Activated T-cell treated with anti-CD3 and anti-CD28 coated beads for 24 hours (primary cell): ENCODE data around the gene CCDC191.
A peak's percentile ranks its signal among the peaks of the same experiment; 100 is the strongest.

ENCODE experiments used
- DNase-seq: peaks from one replicate; pipeline ENCODE4 v3.0.0-alpha.2; 2020; ENCODE audit warnings: low read depth

CCDC191 gene, protein sequence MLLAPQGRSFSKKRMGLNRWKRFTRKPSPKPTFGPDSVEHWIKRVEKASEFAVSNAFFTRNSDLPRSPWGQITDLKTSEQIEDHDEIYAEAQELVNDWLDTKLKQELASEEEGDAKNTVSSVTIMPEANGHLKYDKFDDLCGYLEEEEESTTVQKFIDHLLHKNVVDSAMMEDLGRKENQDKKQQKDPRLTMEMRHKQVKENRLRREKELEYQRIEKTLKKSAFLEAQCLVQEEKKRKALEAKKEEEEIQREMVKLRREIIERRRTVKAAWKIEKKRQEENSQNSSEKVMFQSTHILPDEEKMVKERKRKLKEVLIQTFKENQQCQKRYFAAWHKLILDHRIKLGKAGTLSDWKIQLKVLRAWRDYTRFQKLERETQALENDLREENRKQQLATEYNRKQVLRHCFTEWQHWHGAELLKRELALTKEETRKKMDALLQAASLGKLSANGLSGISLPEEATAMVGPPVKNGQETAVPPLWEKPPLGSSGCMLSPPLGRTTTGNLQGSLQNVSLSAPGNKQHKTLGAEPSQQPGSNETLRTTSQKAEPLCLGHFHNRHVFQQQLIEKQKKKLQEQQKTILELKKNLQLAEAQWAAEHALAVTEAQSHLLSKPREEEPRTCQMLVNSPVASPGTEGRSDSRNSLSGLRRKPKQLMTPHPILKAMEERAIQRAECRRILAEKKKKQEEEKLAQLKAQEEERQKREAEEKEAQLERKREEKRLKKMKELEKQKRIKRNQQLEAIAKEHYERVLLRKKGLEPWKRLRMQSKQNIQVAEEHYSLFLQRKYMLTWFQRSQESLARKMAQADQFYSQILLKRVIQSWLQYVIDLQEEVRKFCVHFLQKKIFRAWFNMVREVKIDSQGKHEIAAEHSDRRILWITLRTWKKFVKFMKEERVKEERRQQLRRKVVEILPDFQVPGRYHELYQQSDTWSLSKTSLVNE

DNA sequence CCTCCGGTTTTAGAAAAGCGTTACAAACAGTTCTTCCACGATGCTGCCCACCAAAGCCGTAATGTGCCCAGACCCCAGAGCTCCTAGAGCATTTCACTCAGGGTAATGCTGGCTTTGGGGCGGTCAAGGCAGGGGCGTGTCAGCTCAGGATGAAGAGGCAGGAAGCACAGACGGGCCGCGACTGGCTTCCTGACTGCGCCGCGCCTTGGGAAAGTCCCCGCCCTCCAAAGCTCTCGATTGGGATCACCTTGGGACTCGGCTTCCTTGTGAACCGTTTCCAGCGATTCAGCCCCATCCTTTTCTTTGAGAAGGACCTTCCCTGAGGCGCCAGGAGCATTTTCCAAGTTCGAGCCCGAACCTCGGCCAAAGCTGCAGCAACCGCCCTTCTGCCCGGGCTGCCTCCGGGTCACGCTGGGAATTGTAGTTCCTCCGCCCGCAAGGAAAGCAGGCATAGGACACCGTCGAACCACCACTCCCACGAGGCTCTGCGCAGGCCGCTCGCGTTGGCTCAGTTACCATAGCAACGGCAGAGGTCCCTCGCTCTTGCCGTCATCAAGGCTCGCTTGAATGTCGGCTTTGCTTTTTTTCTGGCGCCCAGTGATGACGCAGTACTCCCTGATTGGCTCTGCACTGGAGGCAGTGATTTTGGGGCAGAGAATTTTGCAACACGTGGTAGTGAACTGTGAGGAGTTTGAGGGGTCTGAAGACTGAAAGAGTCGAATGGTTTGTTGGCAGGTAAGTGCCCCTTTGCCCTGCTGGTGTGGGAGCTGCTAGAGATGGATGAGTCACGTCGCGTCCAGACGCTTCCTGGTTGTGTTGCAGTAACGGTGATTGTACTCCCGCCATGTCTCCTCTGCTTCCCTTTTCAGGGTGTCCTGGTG, at the start of gene CCDC191, which contains the start of gene QTRT2:
CCDC191 (minus strand) TSS at position 397 of the 881 bp plus-strand sequence; CDS start at position 337, 60 bp downstream.
QTRT2 (plus strand) TSS at position 608 of the 881 bp plus-strand sequence. CDS start 8,521 bp downstream, outside the sequence.
- DNase-seq = peak; percentile 98

DNA sequence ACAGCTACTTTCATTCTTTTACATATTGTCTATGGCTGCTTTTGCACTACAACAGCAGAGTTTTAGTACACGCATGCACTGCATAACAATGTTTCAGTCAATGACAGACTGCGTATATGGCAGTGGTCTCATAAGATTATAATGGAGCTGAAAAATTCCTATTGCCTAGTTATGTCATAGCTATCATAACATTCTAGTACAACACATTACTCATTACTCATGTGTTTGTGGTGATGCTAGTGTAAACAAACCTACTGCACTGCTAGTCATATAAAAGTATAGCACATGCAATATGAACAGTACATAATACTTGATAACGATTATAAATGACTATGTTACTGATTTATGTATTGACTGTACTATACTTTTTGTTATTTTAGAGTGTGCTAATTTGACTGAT, 48.1 kb upstream of the CCDC191 start:
- DNase-seq = no peak

DNA sequence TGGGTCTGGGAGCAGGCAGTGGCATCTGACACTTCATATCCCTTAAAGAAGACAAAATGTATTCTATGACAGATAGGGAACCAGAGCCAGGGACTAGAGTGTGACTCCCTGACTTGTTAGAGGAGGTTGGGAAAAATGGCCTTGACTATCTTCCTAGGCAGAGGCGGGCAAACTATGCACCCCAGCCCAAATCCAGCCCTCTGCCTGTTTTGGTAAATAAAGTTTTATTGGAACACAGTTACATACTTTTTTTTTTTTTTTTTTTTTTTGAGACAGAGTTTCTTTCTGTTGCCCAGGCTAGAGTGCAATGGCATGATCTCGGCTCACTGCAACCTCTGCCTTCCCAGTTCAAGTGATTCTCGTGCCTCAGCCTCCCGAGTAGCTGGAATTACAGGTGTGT, 47.5 kb upstream of the CCDC191 start:
- no peak for DNase-seq

DNA sequence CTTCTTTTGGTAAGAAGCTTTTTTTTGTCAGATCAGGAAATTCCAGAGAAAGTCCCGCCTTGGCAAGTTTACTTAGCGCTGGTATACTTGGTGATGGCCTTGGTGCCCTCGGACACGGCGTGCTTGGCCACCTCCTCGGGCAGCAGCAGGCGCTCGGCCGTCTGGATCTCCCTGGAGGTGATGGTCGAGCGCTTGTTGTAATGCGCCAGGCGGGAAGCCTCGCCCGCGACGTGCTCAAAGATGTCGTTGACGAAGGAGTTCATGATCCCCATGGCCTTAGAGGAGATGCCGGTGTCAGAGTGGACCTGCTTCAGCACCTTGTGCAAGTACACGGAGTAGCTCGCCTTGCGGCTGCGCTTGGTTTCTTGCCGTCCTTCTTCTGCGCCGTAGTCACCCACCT, 46.9 kb upstream of the CCDC191 start:
- no peak for DNase-seq

DNA sequence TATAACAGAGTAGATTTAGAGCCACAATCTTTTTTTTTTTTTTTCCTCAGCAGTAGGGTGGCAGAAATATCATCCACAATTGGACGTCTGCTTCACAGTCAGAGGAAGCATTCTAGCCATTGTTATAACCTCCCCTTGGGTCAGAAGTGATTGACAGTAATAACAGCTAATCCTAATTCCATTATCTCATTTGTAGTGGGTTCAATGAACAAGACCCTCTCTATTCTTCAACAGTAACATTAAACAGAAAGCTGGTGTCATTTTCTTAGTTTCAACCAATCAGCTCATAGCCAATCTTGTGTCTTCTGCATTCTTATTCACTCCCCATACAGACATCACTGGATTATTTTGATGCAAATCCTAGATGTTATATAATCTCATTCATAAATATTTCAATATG, 44.8 kb upstream of the CCDC191 start:
- no peak for DNase-seq

DNA sequence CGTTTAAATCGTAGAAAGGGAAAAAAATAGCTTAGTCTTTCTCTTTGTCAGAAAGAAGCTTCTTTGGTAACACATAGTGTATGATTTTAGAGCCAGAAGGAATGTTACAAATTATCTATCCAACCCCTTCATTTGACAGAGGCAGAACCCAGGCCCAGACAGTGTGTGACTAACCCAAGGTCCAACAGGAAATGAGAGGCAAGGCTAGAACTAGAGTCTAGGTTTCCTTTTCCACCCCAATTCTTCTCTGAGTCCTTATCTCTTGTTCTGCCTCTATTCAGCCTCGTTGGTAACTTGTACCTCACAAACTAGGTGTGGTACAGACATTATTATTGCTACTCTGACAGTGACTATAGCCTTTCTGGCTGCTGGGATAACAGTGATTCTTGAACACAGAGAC, 39.5 kb upstream of the CCDC191 start:
- no peak for DNase-seq

DNA sequence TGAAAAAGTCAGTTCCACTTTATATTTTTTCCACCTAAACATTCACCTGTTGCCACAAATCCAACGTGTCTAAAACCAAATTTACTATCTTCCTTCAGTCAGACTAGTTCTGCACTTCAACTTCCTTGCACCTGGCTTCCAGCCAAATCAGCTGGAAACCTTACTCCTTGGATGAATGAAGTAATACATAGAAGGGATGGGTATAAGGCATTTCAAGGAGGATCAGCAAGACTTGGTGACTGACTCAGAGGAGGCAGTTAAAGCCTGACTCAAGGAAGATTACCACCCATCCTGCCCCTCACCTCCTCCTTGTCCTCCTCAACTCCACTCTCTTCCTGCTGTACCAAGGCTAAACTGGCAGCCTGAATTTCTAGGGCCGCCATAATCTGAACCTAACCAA, 37.3 kb upstream of the CCDC191 start:
- no peak for DNase-seq

DNA sequence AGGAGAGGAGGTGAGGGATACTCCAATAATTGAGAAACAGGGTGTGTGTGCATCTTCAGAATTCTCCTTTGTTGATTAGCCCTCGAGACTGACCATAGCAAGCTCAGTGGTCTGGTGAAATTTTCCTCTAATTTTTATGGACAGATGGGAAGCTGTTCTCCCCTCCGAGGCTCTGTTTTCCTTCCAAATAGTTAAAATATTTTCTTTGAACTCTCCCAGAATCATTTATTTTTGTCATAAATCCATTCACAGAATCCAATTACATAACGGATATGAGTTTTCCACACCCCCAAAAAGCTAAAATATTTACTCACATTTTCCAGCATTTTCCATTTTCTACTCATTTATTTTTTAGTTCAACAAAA, 36.7 kb upstream of the CCDC191 start:
- no peak for DNase-seq

DNA sequence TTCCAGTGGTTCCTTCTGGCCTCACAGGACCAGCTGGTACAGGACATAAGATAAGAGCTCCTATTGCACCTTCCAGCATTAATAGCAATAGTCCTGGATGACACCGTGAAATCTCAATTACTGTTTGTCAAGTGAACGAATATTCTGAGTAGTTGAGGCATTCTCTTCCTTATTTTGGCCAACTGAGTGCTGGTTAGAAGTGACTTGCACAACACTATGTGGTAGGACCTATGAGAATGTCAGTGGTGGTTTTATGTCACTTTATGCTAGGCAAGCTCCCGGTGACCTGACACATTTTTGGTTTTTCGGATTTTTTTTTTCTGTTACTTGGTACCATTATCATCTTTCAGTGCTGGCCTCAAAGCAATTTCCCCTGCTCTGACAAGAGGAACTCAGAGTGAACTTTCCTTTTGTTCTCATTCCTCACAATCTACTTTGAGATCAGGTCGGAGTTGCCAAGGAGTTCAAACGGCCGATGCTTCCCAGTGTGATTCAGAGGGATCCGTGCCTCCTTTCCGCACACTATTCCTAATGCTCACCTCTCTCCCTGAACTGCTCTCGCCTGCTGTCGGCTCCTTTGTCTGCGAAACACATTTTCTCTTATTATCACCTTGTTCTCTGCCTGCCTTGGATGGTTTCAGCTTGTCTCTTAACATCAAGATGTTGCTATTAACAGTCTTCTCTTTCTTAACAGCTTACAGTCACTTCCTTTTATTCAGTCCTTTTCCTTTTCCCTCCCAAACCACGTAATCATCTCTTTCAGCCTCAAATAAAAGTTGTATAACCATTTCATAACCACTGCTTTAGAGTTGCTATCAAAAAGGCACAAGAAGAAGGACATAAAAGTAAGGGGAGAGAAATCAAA, 36.1 kb upstream of the CCDC191 start:
- no peak for DNase-seq

DNA sequence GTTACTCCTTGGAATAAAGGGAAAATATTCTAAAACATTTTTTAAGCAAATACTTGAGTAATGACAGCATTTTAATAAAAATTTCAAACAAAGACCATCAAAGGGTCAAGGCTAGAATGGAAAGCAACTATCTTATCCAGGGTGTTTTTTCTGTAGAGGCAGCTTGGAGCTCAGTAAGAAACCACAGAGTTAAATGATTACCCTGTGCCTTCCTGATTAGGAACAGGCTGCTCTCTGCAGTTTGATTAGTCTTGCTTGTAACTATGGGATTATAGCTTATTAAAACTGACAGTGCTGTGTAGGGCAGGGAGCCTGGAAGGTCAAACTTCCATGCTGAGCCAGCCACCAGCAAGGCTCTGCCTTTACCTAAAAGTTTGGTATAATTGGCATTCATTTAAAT, 33.3 kb upstream of the CCDC191 start:
- no peak for DNase-seq

DNA sequence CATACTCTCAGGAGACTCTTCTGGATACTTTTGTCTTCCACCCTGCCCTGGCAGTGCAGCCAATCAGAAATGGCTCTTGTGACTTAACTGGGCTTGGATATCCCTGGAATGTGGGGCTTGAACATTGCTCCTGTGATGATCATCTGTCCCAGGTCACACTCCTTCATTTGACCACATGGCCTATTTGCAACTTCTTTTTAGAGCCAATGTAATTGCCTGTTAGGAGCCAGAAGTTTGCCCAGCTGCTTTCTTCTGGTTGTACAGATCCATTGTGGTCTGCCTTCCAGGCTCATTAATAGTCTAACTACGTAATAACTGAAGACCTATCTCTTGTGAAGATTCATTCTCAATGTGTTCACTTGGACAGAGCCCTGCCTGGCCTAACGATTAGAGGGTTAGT, 30.0 kb upstream of the CCDC191 start:
- no peak for DNase-seq

DNA sequence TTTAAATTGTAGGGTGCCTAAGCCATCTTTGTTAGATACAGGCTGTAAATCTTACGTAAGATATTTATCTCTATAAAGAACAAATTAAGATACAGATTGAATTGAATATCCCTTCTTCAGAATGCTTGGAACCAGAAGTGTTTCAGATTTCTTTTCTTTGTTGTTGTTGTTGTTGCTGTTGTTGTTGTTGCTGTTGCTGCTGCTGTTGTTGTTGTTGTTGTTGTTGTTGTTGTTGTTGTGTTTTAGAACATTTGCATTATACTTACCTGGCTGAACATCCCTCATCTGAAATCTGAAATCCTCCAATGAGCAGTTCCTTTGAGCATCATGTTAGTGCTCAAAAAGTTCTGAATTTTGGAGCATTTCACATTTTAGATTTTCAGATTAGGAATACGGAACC, 26.8 kb upstream of the CCDC191 start:
- no peak for DNase-seq

DNA sequence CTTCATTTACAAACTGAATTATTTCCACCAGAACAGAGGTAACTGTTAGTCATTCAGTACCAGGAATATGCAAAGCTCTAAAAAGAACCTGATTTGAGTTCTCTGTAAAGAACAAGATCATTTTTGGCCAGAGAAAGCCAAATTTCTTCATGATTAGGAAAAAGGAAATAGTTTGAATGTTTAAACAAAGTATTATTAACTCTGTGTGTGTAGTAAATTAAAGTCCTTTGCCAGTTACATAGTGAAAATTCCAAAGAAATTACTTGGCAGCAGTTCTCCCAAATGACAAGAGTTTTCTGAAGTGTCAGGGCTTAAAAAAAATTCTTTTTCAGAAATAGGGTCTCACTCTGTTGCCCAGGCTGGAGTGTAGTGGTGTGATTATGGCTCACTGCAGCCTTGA, 24.7 kb upstream of the CCDC191 start:
- no peak for DNase-seq

DNA sequence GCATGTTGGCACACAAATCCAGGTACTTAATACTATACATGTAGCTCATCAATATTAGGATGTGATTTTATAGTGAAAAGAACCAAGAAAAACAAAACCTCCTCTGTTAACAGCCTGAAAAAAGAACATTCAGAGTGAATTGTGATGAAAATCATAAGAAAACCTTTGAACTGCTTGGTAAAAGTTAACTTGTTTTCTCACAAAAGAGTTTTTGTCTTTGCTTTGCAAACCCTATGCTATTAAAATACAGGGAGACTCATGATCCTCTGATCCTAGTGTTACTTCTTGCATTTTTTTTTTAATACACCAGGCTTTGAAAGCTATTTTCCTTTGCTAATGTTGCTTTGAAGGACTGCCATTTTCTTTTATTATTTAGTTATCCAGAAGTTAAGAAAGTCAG, 23.9 kb upstream of the CCDC191 start:
- DNase-seq = no peak

DNA sequence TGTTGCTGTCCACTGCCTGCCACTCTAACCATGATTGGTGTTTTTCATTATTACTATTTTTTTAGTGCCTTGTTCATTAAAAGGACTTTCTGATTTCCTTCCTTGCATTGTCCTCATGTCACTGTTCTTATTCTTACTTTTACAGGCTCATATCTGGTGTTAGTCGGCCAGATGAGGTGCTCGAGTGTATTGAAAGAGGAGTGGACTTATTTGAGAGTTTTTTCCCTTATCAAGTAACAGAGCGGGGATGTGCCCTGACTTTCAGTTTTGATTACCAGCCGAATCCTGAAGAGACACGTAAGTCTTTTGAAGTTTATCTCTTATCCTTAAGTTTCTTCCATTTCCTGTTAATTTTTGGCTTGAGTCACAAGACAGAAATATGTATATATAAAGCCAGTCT, 23.4 kb upstream of the CCDC191 start:
- DNase-seq = no peak

DNA sequence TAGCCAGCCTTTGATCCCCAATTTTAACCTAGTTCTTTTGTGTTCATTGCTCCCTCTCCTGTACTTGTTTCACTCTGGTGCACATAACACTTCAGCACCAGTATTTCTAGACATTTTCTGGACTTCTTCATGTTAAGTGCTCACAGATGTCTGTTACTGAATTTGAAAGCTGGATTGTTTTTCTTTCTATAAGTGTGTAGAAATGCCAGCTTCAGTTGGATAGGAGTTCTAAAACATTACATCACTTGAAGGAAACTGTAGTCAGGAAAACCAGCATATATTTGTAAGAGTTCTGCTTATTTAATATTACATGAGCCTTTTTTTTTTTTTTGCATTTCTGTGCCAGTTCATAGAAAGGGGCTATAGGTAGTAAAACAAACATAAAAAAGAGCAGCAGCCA, 21.8 kb upstream of the CCDC191 start:
- DNase-seq = no peak

DNA sequence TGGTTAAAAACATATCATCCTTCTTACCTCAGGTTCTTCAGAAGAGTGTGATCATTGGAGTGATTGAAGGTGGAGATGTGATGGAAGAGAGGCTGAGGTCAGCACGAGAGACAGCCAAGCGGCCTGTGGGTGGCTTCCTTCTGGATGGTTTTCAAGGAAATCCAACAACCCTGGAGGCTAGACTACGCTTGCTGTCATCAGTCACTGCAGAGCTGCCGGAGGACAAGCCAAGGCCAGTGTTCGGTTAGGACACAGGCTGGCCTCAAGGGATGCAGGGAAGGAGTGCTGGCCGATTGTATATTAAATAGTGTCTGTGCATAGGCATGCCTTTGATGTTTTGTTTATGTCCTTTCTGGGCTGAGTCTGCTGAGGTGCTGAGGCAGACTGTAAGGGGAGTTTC, 20.4 kb upstream of the CCDC191 start:
- DNase-seq = no peak

DNA sequence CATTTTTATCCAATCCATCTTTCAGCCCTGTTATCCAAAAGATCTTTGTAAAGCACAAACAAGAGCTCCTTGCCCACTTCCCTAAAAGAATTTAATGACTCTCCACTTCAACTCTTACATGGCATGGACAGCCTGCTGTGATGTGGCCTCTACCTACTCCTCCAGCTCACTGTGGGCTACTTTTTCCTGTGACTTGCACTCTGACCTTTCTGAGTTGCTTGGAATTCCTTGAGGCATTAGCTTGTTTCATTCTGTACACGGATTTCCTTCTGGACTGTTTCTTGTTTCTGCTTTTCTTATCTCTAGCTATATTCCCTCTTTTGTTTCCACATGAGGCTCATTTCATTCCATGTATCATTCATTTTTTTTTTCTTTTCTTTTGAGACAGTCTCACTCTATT, 15.5 kb upstream of the CCDC191 start:
- DNase-seq = no peak

DNA sequence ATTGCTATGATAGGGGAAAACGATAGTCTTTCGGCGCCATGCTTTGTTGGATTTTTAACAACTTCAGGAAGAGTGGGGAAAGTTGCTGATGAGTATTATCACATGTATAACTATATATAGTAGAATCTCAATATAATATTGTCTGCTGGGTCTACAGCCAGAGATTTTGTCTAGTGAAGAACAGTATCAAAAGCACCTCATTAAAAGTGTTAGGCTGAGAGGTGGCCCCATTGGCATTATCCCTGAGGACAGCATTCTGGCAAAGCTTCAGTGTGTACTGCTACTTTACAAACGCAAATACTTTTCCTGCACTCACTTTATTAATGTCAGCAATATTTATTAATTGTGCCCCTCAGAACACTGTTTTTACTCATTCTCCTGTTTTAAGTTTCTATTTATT, 12.0 kb upstream of the CCDC191 start:
- no peak for DNase-seq

DNA sequence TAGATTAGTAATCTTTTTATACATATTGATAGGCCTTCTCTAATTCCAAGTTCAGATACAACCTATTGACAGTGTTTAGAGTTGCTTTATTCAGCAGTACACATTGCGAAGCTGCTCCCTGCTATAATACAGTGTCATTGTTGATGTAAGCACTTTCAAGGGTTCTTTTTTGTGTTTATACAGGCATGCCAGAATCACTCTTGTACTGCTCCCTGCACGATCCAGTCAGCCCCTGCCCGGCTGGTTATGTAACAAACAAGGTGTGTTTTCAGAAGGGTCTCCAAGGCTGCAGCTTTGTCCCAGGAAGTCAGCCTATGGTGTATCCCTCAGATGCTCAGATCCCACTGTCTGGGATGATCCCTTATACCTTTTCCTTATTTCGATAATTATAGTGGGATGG, 11.5 kb upstream of the CCDC191 start:
- no peak for DNase-seq
